ENCODE measurements around the gene TOMM40.

TOMM40 gene

GRCh38 chr19:44900328-44901244, 9.5 kb downstream of the TOMM40 start:
- FAIRE-seq, result no peak
- TF ChIP-seq CTCF (IDR thresholded peaks at IDR 0.05; ENCODE audit: insufficient read depth, missing control alignments), result no peak
- DNase-seq (ENCODE audit: insufficient read length, low spot score), result no peak

- no peak for TF ChIP-seq CTCF (IDR thresholded peaks at IDR 0.05; ENCODE audit: insufficient read depth, missing control alignments)
- no peak for DNase-seq (ENCODE audit: insufficient read length, low spot score)
- no peak for FAIRE-seq
These were observed 12.2 kb downstream of the TOMM40 start for GRCh38 chr19:44903216-44903601.

GRCh38 chr19:44903602-44904425, 12.8 kb downstream of the TOMM40 start:
- TF ChIP-seq CTCF (IDR thresholded peaks at IDR 0.05; ENCODE audit: insufficient read depth, missing control alignments), result peak; percentile 84
- FAIRE-seq (no peak), DNase-seq (ENCODE audit: insufficient read length, low spot score) (peak; percentile 82)

GRCh38 chr19:44904426-44904994, 13.5 kb downstream of the TOMM40 start:
- FAIRE-seq (no peak), DNase-seq (ENCODE audit: insufficient read length, low spot score) (no peak)

GRCh38 chr19:44905437-44906160, 14.5 kb downstream of the TOMM40 start, which contains the start of gene APOE:
TSS of gene APOE (plus strand) at chr19:44905796. CDS start at chr19:44906625, 829 bp downstream.
- DNase-seq (ENCODE audit: insufficient read length, low spot score) (no peak), FAIRE-seq (no peak)
- no peak for TF ChIP-seq CTCF (IDR thresholded peaks at IDR 0.05; ENCODE audit: insufficient read depth, missing control alignments)

More at GRCh38 chr19:44904426-44904994, 13.5 kb downstream of the TOMM40 start:
- peak; percentile 28 for TF ChIP-seq CTCF (IDR thresholded peaks at IDR 0.05; ENCODE audit: insufficient read depth, missing control alignments)

- no peak for TF ChIP-seq CTCF (IDR thresholded peaks at IDR 0.05; ENCODE audit: insufficient read depth, missing control alignments)
- FAIRE-seq (no peak), DNase-seq (ENCODE audit: insufficient read length, low spot score) (no peak)
These were observed 16.6 kb downstream of the TOMM40 start for GRCh38 chr19:44907613-44908012.

Measured in D721Med (cell line).